Heart right ventricle (tissue), 16 donors: ENCODE results near the gene EHMT1. TPM values are rescaled to one million over a fixed set of nuclear protein-coding genes. Genes with fewer than 3 reads are reported as not detected.

ENCODE experiments used
- ATAC-seq, 8 donors: fragments of 200-7000 bp; cut with Tn5 transposase; one replicate each; pipeline ENCODE4 v1.9.1; 2020; ENCODE audit warnings: mild to moderate bottlenecking in 8 of 8, moderate library complexity in 8 of 8, moderate number of reproducible peaks in 1 of 8
- DNase-seq, 2 donors: peaks; one replicate each; pipeline ENCODE4 v3.0.0-alpha.2; 2020
- H3K27ac ChIP-seq, 10 donors: fragments of 200-600 bp; sonication (generic) in 2 of 10; one replicate each; pipeline versions ENCODE4 v1.5.0 to v1.8.0; 2020 to 2022; ENCODE audit warnings: mild to moderate bottlenecking in 3 of 10
- H3K27me3 ChIP-seq, 7 donors: fragments of 200-600 bp; one replicate each; pipeline ENCODE4 v1.8.0; 2021 to 2022; ENCODE audit warnings: mild to moderate bottlenecking in 2 of 7
- H3K36me3 ChIP-seq, 9 donors: fragments of 200-600 bp; sonication (generic) in 1 of 9; one replicate each; pipeline versions ENCODE4 v1.5.0 to v1.8.0; 2020 to 2022; ENCODE audit warnings: mild to moderate bottlenecking in 2 of 9
- H3K4me1 ChIP-seq, 9 donors: fragments of 200-600 bp; sonication (generic) in 1 of 9; one replicate each; pipeline versions ENCODE4 v1.5.0 to v1.8.0; 2020 to 2022; ENCODE audit warnings: mild to moderate bottlenecking in 4 of 9
- H3K4me3 ChIP-seq, 10 donors: fragments of 200-600 bp; sonication (generic) in 2 of 10; one replicate each; pipeline versions ENCODE4 v1.5.0 to v1.8.0; 2020 to 2022; ENCODE audit warnings: mild to moderate bottlenecking in 7 of 10, moderate library complexity in 2 of 10
- H3K9me3 ChIP-seq, 11 donors: fragments of 200-600 bp in 10 of 11; sonication (generic) in 2 of 11; one replicate each; pipeline versions ENCODE4 v1.5.0 to v1.8.0; 2013 to 2022; ENCODE audit warnings: mild to moderate bottlenecking in 2 of 11, control low read depth in 1 of 11, moderate library complexity in 1 of 11
- CTCF ChIP-seq, 9 donors: fragments of 200-600 bp; sonication (generic) in 2 of 9; IDR thresholded peaks; one replicate each; pipeline versions ENCODE4 v1.5.0 to v1.8.0; 2021 to 2022; ENCODE audit warnings: antibody characterized with exemption in 9 of 9, mild to moderate bottlenecking in 5 of 9, moderate library complexity in 1 of 9
- WGBS, 2 donors: extraction: QIAGEN DNeasy Blood & Tissue Kit; methylation state at CpG; one replicate each; pipeline ENCODE4 v1.1.7; 2013; ENCODE audit warnings: inconsistent platforms in 1 of 2; 5-methylcytosine and 5-hydroxymethylcytosine counted together
- intact Hi-C, 10 donors: fragments of 100-400 bp; cut with DNase I; formaldehyde crosslinking; loops; one replicate each; pipeline versions ENCODE4 v1.11.1 to v1.14.2; 2022
- polyA plus RNA-seq, 2 donors: library from polyadenylated mRNA; stranded (reverse); fragments of 200-250 nt; gene quantifications; one replicate each; pipeline ENCODE4 v1.2.3, GENCODE V29; 2013
- total RNA-seq, 10 donors: library from RNA; stranded (reverse); fragmentation: NEBNext Ultra II Directional in 3 of 10; extraction: Animal tissue kit (Norgen Biotek cat#: 25700) in 3 of 10; gene quantifications; one replicate each; pipeline versions ENCODE4 v1.2.1 to v1.2.4, GENCODE V29; 2021 to 2023
- donor health status: Arrhythmogenic right ventricular cardiomyopathy.
- donor health status: ischemic (EF 13 %, LVEDD 7.1; RV severe dilation, severe dysfunction).
- donor health status: healthy with polysubstance abuse.
- donor health status: DM: no; HTN: yes; CAD: no.
- donor health status: DM: no; HTN: no; CAD: no.
- donor health status: ischemic (EF 25% LVEDD 6.9; RV normal size, moderate dysfunction).
- donor health status: ischemic (EF 25% LVEDD 5.7; RV mildly dilated, moderate dysfunction).
- donor health status: healthy.
- donor health status: DM: yes; HTN: yes; CAD: no.
- donor health status: Ischemic cardiomyopathy.
- donor health status: ischemic (EF 35%, LVEDD 5.7; RV mildly dilated, moderate dysfunction).
- donor health status: nonischemic (EF 11% LVEDD 7.7; RV severe dilation, severe dysfunction).
- donor health status: DM: yes; HTN: yes; CAD: no.
- donor health status: PGD.
- donor health status: ischemic (EF 29% LVEDD 5.4; RV normal size, mild dysfunction).
- donor health status: nonischemic (EF 23%, LVEDD 6.1; RV moderate dilation, normal function).

EHMT1 gene
- total and polyA plus RNA-seq, 12 donors: 19.6 to 45.1 (median 31.1) TPM

- peaks cover 0 to 10% (median 0%) of the 10 kb centered on the region in 9 donors for H3K4me1 ChIP-seq
- ATAC-seq: no peak
- intact Hi-C loops: loop anchor here in 2 of 10 donors (10.0 kb wide), 1 partner anchor 77 kb away; no protein-coding TSS in a partner anchor
- no peak for TF ChIP-seq CTCF (IDR thresholded peaks at IDR 0.05)
- peaks cover 0 to 13% (median 3%) of the 10 kb centered on the region in 11 donors for H3K9me3 ChIP-seq
- peaks cover 0 to 90% (median 15%) of the 10 kb centered on the region in 9 donors for H3K36me3 ChIP-seq
- H3K4me3 ChIP-seq: no peak overlapping the region
- DNase-seq: no peak
- no peaks in the 10 kb centered on the region for H3K27me3 ChIP-seq
- no peak overlapping the region for H3K27ac ChIP-seq
- WGBS, 2 donors: 98% methylated on average over 5 of the region's 5 CpGs
Measured at GRCh38 chr9:137751616-137752015, 132.8 kb downstream of the EHMT1 start.

- Histone ChIP-seq H3K27ac (no peak overlapping the region), H3K4me1 (peaks cover 0 to 18% (median 0%) of the 10 kb centered on the region in 9 donors), H3K27me3 (no peaks in the 10 kb centered on the region), H3K9me3 (peaks cover 0 to 13% (median 3%) of the 10 kb centered on the region in 11 donors), H3K36me3 (peaks cover 0 to 90% (median 15%) of the 10 kb centered on the region in 9 donors), H3K4me3 (no peak overlapping the region)
- TF ChIP-seq CTCF (IDR thresholded peaks at IDR 0.05): no peak
- WGBS, 2 donors: 88 to 95% methylated on average over 14 of the region's 14 CpGs
- intact Hi-C loops: loop anchor here in 2 of 10 donors (10.0 kb wide), 1 partner anchor 78 kb away; no protein-coding TSS in a partner anchor
- ATAC-seq: no peak
- DNase-seq: no peak
Measured at GRCh38 chr9:137752426-137752825, 133.6 kb downstream of the EHMT1 start.

GRCh38 chr9:137753192-137753765 is 134.5 kb downstream of the EHMT1 start:
- no peak for DNase-seq
- intact Hi-C loops: loop anchor here in 2 of 10 donors (10.0 kb wide), 1 partner anchor 78 kb away; no protein-coding TSS in a partner anchor

More at GRCh38 chr9:137753192-137753765, 134.5 kb downstream of the EHMT1 start:
- Histone ChIP-seq H3K36me3 (peaks cover 0 to 93% (median 18%) of the 10 kb centered on the region in 9 donors), H3K27ac (no peak overlapping the region), H3K27me3 (no peaks in the 10 kb centered on the region), H3K4me1 (peaks cover 0 to 19% (median 0%) of the 10 kb centered on the region in 9 donors), H3K9me3 (peaks cover 0 to 13% (median 3%) of the 10 kb centered on the region in 11 donors), H3K4me3 (no peak overlapping the region)
- WGBS, 2 donors: 91 to 94% methylated on average over 22 of the region's 22 CpGs
- no peak for TF ChIP-seq CTCF (IDR thresholded peaks at IDR 0.05)
- ATAC-seq: no peak
